Naive B cell (primary cell): ENCODE data around the gene HOXC12. TPM values are rescaled to one million over a fixed set of nuclear protein-coding genes. Genes with fewer than 3 reads are reported as not detected.

Source experiments
- ATAC-seq, 2 donors: fragments of 150-1000 bp; cut with Tn5 transposase; 2 replicates each; pipeline ENCODE4 v1.10.0; 2021; ENCODE audit warnings: low read depth in 2 of 2, mild to moderate bottlenecking in 2 of 2, moderate library complexity in 2 of 2
- DNase-seq: peaks from one replicate; pipeline ENCODE4 v3.0.0; 2022
- H3K27ac Mint-ChIP-seq, 6 donors: one replicate each; pipeline ENCODE4 v1.8.0; 2020 to 2022; ENCODE audit warnings: mild to moderate bottlenecking in 6 of 6, mixed read lengths in 6 of 6, moderate library complexity in 5 of 6, inconsistent platforms in 2 of 6
- H3K27me3 Mint-ChIP-seq, 3 donors: one replicate each; pipeline ENCODE4 v1.8.0; 2021 to 2022; ENCODE audit warnings: mixed read lengths in 3 of 3, mild to moderate bottlenecking in 1 of 3
- H3K36me3 Mint-ChIP-seq, 2 donors: one replicate each; pipeline ENCODE4 v1.8.0; 2020 to 2022; ENCODE audit warnings: mixed read lengths in 2 of 2, inconsistent platforms in 1 of 2, mild to moderate bottlenecking in 1 of 2
- H3K4me1 Mint-ChIP-seq, 3 donors: one replicate each; pipeline ENCODE4 v1.8.0; 2020 to 2022; ENCODE audit warnings: mixed read lengths in 3 of 3, inconsistent platforms in 1 of 3, mild to moderate bottlenecking in 1 of 3, moderate library complexity in 1 of 3
- H3K4me3 Mint-ChIP-seq, 8 donors: one replicate each; pipeline ENCODE4 v1.8.0; 2020 to 2022; ENCODE audit warnings: mild to moderate bottlenecking in 8 of 8, mixed read lengths in 8 of 8, moderate library complexity in 8 of 8, inconsistent platforms in 2 of 8
- H3K9me3 Mint-ChIP-seq, 7 donors: one replicate each; pipeline ENCODE4 v1.8.0; 2020 to 2022; ENCODE audit warnings: mixed read lengths in 7 of 7, mild to moderate bottlenecking in 5 of 7, inconsistent platforms in 2 of 7, moderate library complexity in 1 of 7
- polyA plus RNA-seq, 6 donors: library from polyadenylated mRNA; unstranded; fragments of 300-500 nt; fragmentation: Illumina TruSeq; gene quantifications; one replicate each; pipeline ENCODE4 v1.2.3, GENCODE V29; 2021; ENCODE audit warnings: low read depth in 6 of 6

HOXC12 gene
- polyA plus RNA-seq: not detected

GRCh38 chr12:53954694-53955035 lies at the start of gene HOXC12:
TSS of gene HOXC12 (plus strand) at chr12:53954903. CDS start at chr12:53954930, 27 bp downstream.
- no peak for ATAC-seq
- peaks cover 15 to 20% (median 20%) of the 10 kb centered on the region in 3 donors for H3K4me1 Mint-ChIP-seq
- H3K9me3 Mint-ChIP-seq: peaks cover 6 to 30% (median 11%) of the 10 kb centered on the region in 7 donors
- H3K4me3 Mint-ChIP-seq: peak within 1 kb of the TSS in 6 of 8 donors; percentile 19 to 76 (median 64)
- H3K27me3 Mint-ChIP-seq: peaks cover 81 to 89% (median 87%) of the 10 kb centered on the region in 3 donors
- no peak for DNase-seq
- peak within 1 kb of the TSS in 5 of 6 donors; percentile 49 to 97 (median 87) for H3K27ac Mint-ChIP-seq
- peaks cover 0 to 10% of the 10 kb centered on the region in 2 donors for H3K36me3 Mint-ChIP-seq

- H3K4me3 Mint-ChIP-seq: no peak overlapping the region
- ATAC-seq (no peak), DNase-seq (no peak)
- peaks cover 12 to 33% (median 31%) of the 10 kb centered on the region in 3 donors for H3K27me3 Mint-ChIP-seq
- H3K9me3 Mint-ChIP-seq: peaks cover 0 to 2% (median 0%) of the 10 kb centered on the region in 7 donors
- no peaks in the 10 kb centered on the region for H3K4me1 Mint-ChIP-seq
- no peak overlapping the region for H3K27ac Mint-ChIP-seq
- no peaks in the 10 kb centered on the region for H3K36me3 Mint-ChIP-seq
Measured at GRCh38 chr12:53907103-53907502, 47.6 kb upstream of the HOXC12 start.

- Mint-ChIP-seq H3K4me1 (no peaks in the 10 kb centered on the region), H3K27ac (no peak overlapping the region), H3K9me3 (no peaks in the 10 kb centered on the region), H3K36me3 (no peaks in the 10 kb centered on the region), H3K27me3 (peaks cover 66 to 83% (median 79%) of the 10 kb centered on the region in 3 donors), H3K4me3 (no peak overlapping the region)
- ATAC-seq (no peak), DNase-seq (no peak)
Measured at GRCh38 chr12:53916788-53917655, 37.7 kb upstream of the HOXC12 start.

- Mint-ChIP-seq H3K27me3 (peaks cover 72 to 88% (median 84%) of the 10 kb centered on the region in 3 donors), H3K9me3 (peaks cover 0 to 13% (median 3%) of the 10 kb centered on the region in 7 donors), H3K4me1 (peaks cover 0 to 5% (median 0%) of the 10 kb centered on the region in 3 donors), H3K27ac (no peak overlapping the region), H3K36me3 (peaks cover 0 to 4% of the 10 kb centered on the region in 2 donors), H3K4me3 (no peak overlapping the region)
- DNase-seq (no peak), ATAC-seq (no peak)
Measured at GRCh38 chr12:53924521-53925405, 29.9 kb upstream of the HOXC12 start.

- H3K4me3 Mint-ChIP-seq: peak overlapping the region in 3 of 8 donors; percentile 7 to 65 (median 46)
- H3K4me1 Mint-ChIP-seq: peaks cover 0 to 5% (median 0%) of the 10 kb centered on the region in 3 donors
- ATAC-seq: no peak
- peaks cover 80 to 93% (median 89%) of the 10 kb centered on the region in 3 donors for H3K27me3 Mint-ChIP-seq
- peaks cover 0 to 4% of the 10 kb centered on the region in 2 donors for H3K36me3 Mint-ChIP-seq
- peak overlapping the region in 2 of 6 donors; percentile 43 to 86 for H3K27ac Mint-ChIP-seq
- DNase-seq: no peak
- H3K9me3 Mint-ChIP-seq: peaks cover 0 to 23% (median 3%) of the 10 kb centered on the region in 7 donors
Measured at GRCh38 chr12:53927220-53928029, 27.3 kb upstream of the HOXC12 start.

GRCh38 chr12:53928054-53928835 lies 26.5 kb upstream of the HOXC12 start:
- peak overlapping the region in 3 of 8 donors; percentile 7 to 65 (median 46) for H3K4me3 Mint-ChIP-seq
- ATAC-seq (no peak), DNase-seq (no peak)
- H3K27me3 Mint-ChIP-seq: peaks cover 82 to 96% (median 94%) of the 10 kb centered on the region in 3 donors
- peaks cover 0 to 5% (median 0%) of the 10 kb centered on the region in 3 donors for H3K4me1 Mint-ChIP-seq
- peak overlapping the region in 2 of 6 donors; percentile 67 to 86 for H3K27ac Mint-ChIP-seq
- H3K9me3 Mint-ChIP-seq: peaks cover 0 to 23% (median 3%) of the 10 kb centered on the region in 7 donors
- peaks cover 0 to 4% of the 10 kb centered on the region in 2 donors for H3K36me3 Mint-ChIP-seq

GRCh38 chr12:53929527-53929926 lies 25.2 kb upstream of the HOXC12 start:
- Mint-ChIP-seq H3K9me3 (peaks cover 0 to 23% (median 3%) of the 10 kb centered on the region in 7 donors), H3K4me1 (peaks cover 0 to 5% (median 0%) of the 10 kb centered on the region in 3 donors), H3K27ac (no peak overlapping the region), H3K36me3 (peaks cover 0 to 4% of the 10 kb centered on the region in 2 donors), H3K27me3 (peaks cover 84 to 96% (median 94%) of the 10 kb centered on the region in 3 donors), H3K4me3 (peak overlapping the region in 2 of 8 donors; percentile 12 to 16)
- no peak for ATAC-seq
- no peak for DNase-seq

- Mint-ChIP-seq H3K36me3 (peaks cover 0 to 4% of the 10 kb centered on the region in 2 donors), H3K27me3 (peaks cover 84 to 97% (median 96%) of the 10 kb centered on the region in 3 donors), H3K4me3 (peak overlapping the region in 1 of 8 donors; percentile 22), H3K27ac (peak overlapping the region in 1 of 6 donors; percentile 1), H3K9me3 (peaks cover 0 to 23% (median 3%) of the 10 kb centered on the region in 7 donors), H3K4me1 (peaks cover 0 to 14% (median 9%) of the 10 kb centered on the region in 3 donors)
- DNase-seq (no peak), ATAC-seq (no peak)
Measured at GRCh38 chr12:53930591-53931255, 24.0 kb upstream of the HOXC12 start.

GRCh38 chr12:53931844-53932581 lies 22.7 kb upstream of the HOXC12 start:
- no peak for DNase-seq
- ATAC-seq: no peak
- Mint-ChIP-seq H3K36me3 (peaks cover 0 to 4% of the 10 kb centered on the region in 2 donors), H3K4me3 (no peak overlapping the region), H3K9me3 (peaks cover 0 to 19% (median 5%) of the 10 kb centered on the region in 7 donors), H3K27ac (no peak overlapping the region), H3K4me1 (peaks cover 0 to 20% (median 14%) of the 10 kb centered on the region in 3 donors), H3K27me3 (peaks cover 84 to 97% (median 96%) of the 10 kb centered on the region in 3 donors)

GRCh38 chr12:53932915-53933314 lies 21.8 kb upstream of the HOXC12 start:
- Mint-ChIP-seq H3K27me3 (peaks cover 88 to 100% (median 97%) of the 10 kb centered on the region in 3 donors), H3K36me3 (peaks cover 0 to 4% of the 10 kb centered on the region in 2 donors), H3K9me3 (peaks cover 0 to 19% (median 5%) of the 10 kb centered on the region in 7 donors), H3K4me1 (peaks cover 0 to 22% (median 14%) of the 10 kb centered on the region in 3 donors), H3K4me3 (no peak overlapping the region), H3K27ac (no peak overlapping the region)
- no peak for DNase-seq
- ATAC-seq: no peak
